Ascending aorta (tissue), 2 donors: Measurements from ENCODE around the gene C9orf152. TPM values are rescaled to one million over a fixed set of nuclear protein-coding genes. Genes with fewer than 3 reads are reported as not detected.

ENCODE experiments used
- DNase-seq, 2 donors: peaks; one replicate each; pipeline ENCODE4 v3.0.0-alpha.2; 2019; ENCODE audit warnings: low spot score in 2 of 2
- H3K27ac ChIP-seq, 2 donors: fragments of 200-600 bp; sonication (generic); one replicate each; pipeline ENCODE4 v1.5.1; 2016 to 2017; ENCODE audit warnings: mild to moderate bottlenecking in 1 of 2
- H3K27me3 ChIP-seq: fragments of 200-600 bp; sonication (generic); one replicate; pipeline ENCODE4 v1.5.1; 2017
- H3K36me3 ChIP-seq, 2 donors: fragments of 200-600 bp; sonication (generic); one replicate each; pipeline ENCODE4 v1.5.1; 2016
- H3K4me1 ChIP-seq, 2 donors: fragments of 200-600 bp; sonication (generic); one replicate each; pipeline ENCODE4 v1.5.1; 2016 to 2017; ENCODE audit warnings: mild to moderate bottlenecking in 1 of 2
- H3K4me3 ChIP-seq, 2 donors: fragments of 200-600 bp; sonication (generic); one replicate each; pipeline ENCODE4 v1.5.1; 2016 to 2017; ENCODE audit warnings: mild to moderate bottlenecking in 1 of 2
- H3K9me3 ChIP-seq, 2 donors: fragments of 200-600 bp; sonication (generic); one replicate each; pipeline ENCODE4 v1.5.1; 2016
- CTCF ChIP-seq, 3 experiments: fragments of 200-600 bp in 2 of 3; fragments of 450-650 bp in 1 of 3; sonication (generic) in 2 of 3; IDR thresholded peaks; one replicate each; pipeline ENCODE4 v1.5.1; 2016 to 2019; ENCODE audit warnings: antibody characterized with exemption in 3 of 3, mild to moderate bottlenecking in 1 of 3, moderate library complexity in 1 of 3
- intact Hi-C: fragments of 100-400 bp; cut with DNase I; formaldehyde crosslinking; loops from one replicate; pipeline ENCODE4 v1.15.1; 2023
- total RNA-seq: library from RNA; depleted of rRNA; stranded (reverse); fragments of >200 nt; gene quantifications from one replicate; pipeline ENCODE4 v1.1.0, GENCODE V29; 2016

The C9orf152 gene
- total RNA-seq, 1 donor from 2014 or later, result not detected

- Histone ChIP-seq H3K9me3 (no peaks in the 10 kb centered on the region), H3K4me1 (no peaks in the 10 kb centered on the region), H3K27me3 (no peaks in the 10 kb centered on the region), H3K36me3 (peaks cover 0 to 16% of the 10 kb centered on the region in 2 donors), H3K4me3 (no peak overlapping the region), H3K27ac (no peak overlapping the region)
- no peak for DNase-seq
- no peak for TF ChIP-seq CTCF (IDR thresholded peaks at IDR 0.05)
- intact Hi-C loops, result no loop called here
Measured at GRCh38 chr9:110175275-110175968, 32.5 kb downstream of the C9orf152 start.

- TF ChIP-seq CTCF (IDR thresholded peaks at IDR 0.05), result no peak
- no peaks in the 10 kb centered on the region for H3K4me1 ChIP-seq
- no peak overlapping the region for H3K27ac ChIP-seq
- no peaks in the 10 kb centered on the region for H3K27me3 ChIP-seq
- no peaks in the 10 kb centered on the region for H3K9me3 ChIP-seq
- intact Hi-C loops, result no loop called here
- H3K36me3 ChIP-seq, result peaks cover 0 to 32% of the 10 kb centered on the region in 2 donors
- DNase-seq, result no peak
- no peak overlapping the region for H3K4me3 ChIP-seq
Measured at GRCh38 chr9:110173322-110173642, 34.7 kb downstream of the C9orf152 start.

- Histone ChIP-seq H3K9me3 (no peaks in the 10 kb centered on the region), H3K36me3 (peaks cover 0 to 33% of the 10 kb centered on the region in 2 donors), H3K4me1 (no peaks in the 10 kb centered on the region), H3K4me3 (no peak overlapping the region), H3K27ac (no peak overlapping the region), H3K27me3 (no peaks in the 10 kb centered on the region)
- no peak for TF ChIP-seq CTCF (IDR thresholded peaks at IDR 0.05)
- no peak for DNase-seq
- intact Hi-C loops, result no loop called here
Measured at GRCh38 chr9:110170357-110171257, 37.4 kb downstream of the C9orf152 start.

- Histone ChIP-seq H3K4me1 (no peaks in the 10 kb centered on the region), H3K4me3 (no peak overlapping the region), H3K27ac (no peak overlapping the region), H3K27me3 (no peaks in the 10 kb centered on the region), H3K9me3 (no peaks in the 10 kb centered on the region), H3K36me3 (peaks cover 0 to 33% of the 10 kb centered on the region in 2 donors)
- TF ChIP-seq CTCF (IDR thresholded peaks at IDR 0.05), result no peak
- intact Hi-C loops, result no loop called here
- DNase-seq, result no peak
Measured at GRCh38 chr9:110168486-110168885, 39.5 kb downstream of the C9orf152 start.

- Histone ChIP-seq H3K36me3 (peaks cover 0 to 5% of the 10 kb centered on the region in 2 donors), H3K4me3 (no peak overlapping the region), H3K4me1 (peaks cover 7 to 11% of the 10 kb centered on the region in 2 donors), H3K9me3 (no peaks in the 10 kb centered on the region), H3K27ac (no peak overlapping the region), H3K27me3 (no peaks in the 10 kb centered on the region)
- TF ChIP-seq CTCF (IDR thresholded peaks at IDR 0.05), result no peak
- intact Hi-C loops, result no loop called here
- DNase-seq, result no peak
Measured at GRCh38 chr9:110161940-110162339, 46.0 kb downstream of the C9orf152 start.
